Measurements from ENCODE around the gene UBE4B. TPM values are rescaled to one million over a fixed set of nuclear protein-coding genes. Genes with fewer than 3 reads are reported as not detected.
"Not testable (repeated sequence)": the region's sequence is repeated elsewhere in the genome, so short reads cannot be mapped to it uniquely, and the experiment has no call there.

UBE4B gene
- polyA plus RNA-seq, 3 donors, result 21.0 to 27.9 (median 27.3) TPM

- WGBS, 3 donors, result 84 to 89% (median 87%) methylated on average over 12 of the region's 12 CpGs
- H3K27ac ChIP-seq (ENCODE audit: low read depth, low read length), result no peak overlapping the region
Measured at GRCh38 chr1:10186331-10187025, 153.7 kb downstream of the UBE4B start.

GRCh38 chr1:10187026-10187334, 154.2 kb downstream of the UBE4B start:
- no peak overlapping the region for H3K27ac ChIP-seq (ENCODE audit: low read depth, low read length)
- WGBS, 3 donors, result 97 to 98% (median 97%) methylated on average over 4 of the region's 4 CpGs

DNA sequence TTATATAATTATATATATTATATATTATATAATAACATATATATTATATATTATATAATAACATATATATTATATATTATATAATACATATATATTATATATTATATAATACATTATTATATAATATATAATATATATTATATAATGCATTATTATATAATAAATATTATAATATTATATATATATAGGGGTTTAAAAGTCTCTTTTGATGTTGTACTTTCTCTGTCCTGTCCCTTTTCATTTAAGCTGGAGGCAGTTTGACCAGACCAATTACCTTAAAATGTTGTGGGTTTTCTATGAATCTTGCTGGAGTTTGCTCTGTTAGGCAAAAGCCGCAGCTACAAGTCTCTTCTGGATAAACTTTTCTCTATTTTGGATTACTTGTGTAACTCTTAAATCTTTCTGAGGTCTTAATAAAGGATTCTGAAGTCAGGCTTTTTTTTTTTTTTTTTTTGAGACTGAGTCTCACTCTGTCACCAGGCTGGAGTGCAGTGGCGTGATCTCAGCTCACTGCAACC, 155.4 kb downstream of the UBE4B start:
- H3K27ac ChIP-seq (ENCODE audit: low read depth, low read length), result no peak overlapping the region
- WGBS, 3 donors, result 94 to 96% (median 95%) methylated on average over 2 of the region's 2 CpGs

- no peak overlapping the region for H3K27ac ChIP-seq (ENCODE audit: low read depth, low read length)
- 56% methylated on average over 4 of the region's 4 CpGs for WGBS, 3 donors
Measured at GRCh38 chr1:10189659-10190058, 156.9 kb downstream of the UBE4B start.

- 82 to 90% (median 84%) methylated on average over 5 of the region's 5 CpGs for WGBS, 3 donors
- no peak overlapping the region for H3K27ac ChIP-seq (ENCODE audit: low read depth, low read length)
Measured at GRCh38 chr1:10192263-10192662, 159.5 kb downstream of the UBE4B start.

GRCh38 chr1:10193288-10193687, 160.5 kb downstream of the UBE4B start:
- WGBS, 3 donors, result 74 to 81% (median 77%) methylated on average over 6 of the region's 6 CpGs
- no peak overlapping the region for H3K27ac ChIP-seq (ENCODE audit: low read depth, low read length)

- H3K27ac ChIP-seq (ENCODE audit: low read depth, low read length), result no peak overlapping the region
- WGBS, 3 donors, result 82 to 96% (median 84%) methylated on average over 5 to 6 of the region's 6 CpGs
Measured at GRCh38 chr1:10195570-10195969, 162.8 kb downstream of the UBE4B start.

GRCh38 chr1:10196976-10197375, 164.2 kb downstream of the UBE4B start:
- 47 to 62% (median 52%) methylated on average over 3 of the region's 3 CpGs for WGBS, 3 donors

GRCh38 chr1:10200620-10201019, 167.9 kb downstream of the UBE4B start:
- 89 to 94% (median 94%) methylated on average over 4 of the region's 4 CpGs for WGBS, 3 donors
- no peak overlapping the region for H3K27ac ChIP-seq (ENCODE audit: low read depth, low read length)

More at GRCh38 chr1:10196976-10197375, 164.2 kb downstream of the UBE4B start:
- H3K27ac ChIP-seq (ENCODE audit: low read depth, low read length), result no peak overlapping the region

GRCh38 chr1:10204003-10204642, 171.4 kb downstream of the UBE4B start:
- WGBS, 3 donors, result 74 to 83% (median 76%) methylated on average over 7 of the region's 7 CpGs
- no peak overlapping the region for H3K27ac ChIP-seq (ENCODE audit: low read depth, low read length)

- 84 to 87% (median 85%) methylated on average over 14 of the region's 14 CpGs for WGBS, 3 donors
- not testable (repeated sequence) for H3K27ac ChIP-seq (ENCODE audit: low read depth, low read length)
Measured at GRCh38 chr1:10205206-10205605, 172.4 kb downstream of the UBE4B start.

DNA sequence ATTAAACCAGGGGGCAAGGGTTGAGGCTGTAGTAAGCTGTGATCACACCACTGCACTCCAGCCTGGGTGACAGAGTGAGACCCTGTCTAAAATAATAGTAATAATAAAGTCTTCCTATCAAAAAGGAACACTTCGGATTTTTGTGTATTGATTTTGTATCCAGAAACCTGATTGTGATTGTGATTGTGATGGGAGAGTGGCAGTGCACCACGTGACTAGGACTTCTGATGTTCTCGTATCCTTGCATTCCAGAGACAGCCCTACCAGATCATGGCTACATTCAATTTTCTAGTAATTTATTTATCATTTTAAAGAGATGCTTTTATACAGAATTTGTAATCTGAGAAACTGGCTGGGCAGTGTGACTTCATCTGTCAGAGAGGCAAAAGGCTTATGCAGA, 175.1 kb downstream of the UBE4B start:
- 85 to 96% (median 94%) methylated on average over 3 of the region's 3 CpGs for WGBS, 3 donors
- H3K27ac ChIP-seq (ENCODE audit: low read depth, low read length), result no peak overlapping the region

GRCh38 chr1:10208537-10208936, 175.8 kb downstream of the UBE4B start:
- 63 to 87% (median 69%) methylated on average over 11 of the region's 11 CpGs for WGBS, 3 donors
- H3K27ac ChIP-seq (ENCODE audit: low read depth, low read length), result no peak overlapping the region

DNA sequence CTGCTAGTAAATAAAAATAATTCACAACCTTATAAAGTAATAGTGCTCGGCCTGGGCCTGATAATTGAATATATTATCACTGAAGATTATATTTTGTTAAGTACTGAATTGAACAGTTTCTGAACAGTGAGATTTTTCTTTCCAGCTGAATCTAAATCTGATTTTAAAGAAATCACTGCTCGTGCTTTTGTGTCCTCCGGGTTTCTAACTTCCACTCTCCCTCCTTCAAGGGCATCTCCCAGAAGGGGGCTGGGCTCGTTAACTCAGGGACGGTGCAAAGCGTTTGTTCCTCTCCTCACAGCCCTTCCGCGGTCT, 176.8 kb downstream of the UBE4B start:
- 3 to 7% (median 4%) methylated on average over 8 of the region's 8 CpGs for WGBS, 3 donors
- peak overlapping the region; percentile 96 for H3K27ac ChIP-seq (ENCODE audit: low read depth, low read length)

- peak within 1 kb of the TSS; percentile 96 for H3K27ac ChIP-seq (ENCODE audit: low read depth, low read length)
- 0 to 1% (median 0%) methylated on average over 78 to 107 of the region's 107 CpGs for WGBS, 3 donors
Measured at GRCh38 chr1:10209905-10210810, 177.4 kb downstream of the UBE4B start, which contains the start of gene KIF1B. KIF1B (plus strand) TSS chr1:10210570; CDS start chr1:10232329, 21,759 bp downstream.

DNA sequence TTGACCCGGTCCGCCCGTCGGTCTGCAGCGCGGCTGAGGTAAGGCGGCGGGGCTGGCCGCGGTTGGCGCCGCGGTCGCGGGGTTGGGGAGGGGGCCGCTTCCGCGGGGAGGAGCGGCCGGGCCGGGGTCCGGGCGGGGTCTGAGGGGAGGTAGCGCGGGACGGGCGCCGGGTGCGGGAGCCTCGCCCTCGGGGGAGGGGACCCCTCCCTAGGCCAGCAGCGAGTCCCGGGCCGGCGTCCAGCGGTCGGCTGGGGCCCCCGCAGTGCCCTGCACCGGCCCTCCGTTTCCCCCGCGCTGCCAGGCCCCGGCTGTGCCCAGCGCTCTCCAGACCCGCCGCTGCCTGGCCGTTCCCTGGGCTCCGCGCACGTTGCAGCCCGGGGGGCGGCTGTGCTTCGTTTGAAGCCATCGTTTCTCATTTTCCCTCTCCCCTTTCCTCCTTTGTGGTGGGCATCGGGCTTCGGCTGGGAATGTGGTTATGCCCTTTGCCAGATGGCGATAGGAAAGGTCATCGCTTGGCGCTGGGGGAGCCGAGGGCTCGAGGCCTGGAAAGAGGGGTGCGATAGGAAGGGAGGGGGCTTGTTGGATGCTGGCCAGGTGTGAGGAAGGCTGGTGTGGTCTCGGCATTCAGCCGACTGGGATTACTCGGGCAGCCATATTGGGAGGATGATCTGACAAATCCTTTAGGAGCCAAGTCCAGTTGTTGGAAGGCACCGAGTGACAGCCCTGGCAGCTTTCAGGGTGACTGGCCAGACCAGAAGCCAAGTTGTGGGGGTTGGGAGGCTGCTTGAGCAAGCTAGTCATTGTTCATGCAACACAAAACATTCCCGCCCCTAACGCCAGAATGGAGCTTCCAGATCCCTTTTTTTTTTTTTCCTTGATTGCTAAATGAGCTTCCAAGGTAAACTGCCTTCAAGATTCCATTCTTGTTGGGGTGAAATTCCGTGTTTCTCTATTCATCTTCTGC, 178.4 kb downstream of the UBE4B start:
- 1 to 2% (median 2%) methylated on average over 45 to 67 of the region's 69 CpGs for WGBS, 3 donors
- H3K27ac ChIP-seq (ENCODE audit: low read depth, low read length), result peak overlapping the region; percentile 96

DNA sequence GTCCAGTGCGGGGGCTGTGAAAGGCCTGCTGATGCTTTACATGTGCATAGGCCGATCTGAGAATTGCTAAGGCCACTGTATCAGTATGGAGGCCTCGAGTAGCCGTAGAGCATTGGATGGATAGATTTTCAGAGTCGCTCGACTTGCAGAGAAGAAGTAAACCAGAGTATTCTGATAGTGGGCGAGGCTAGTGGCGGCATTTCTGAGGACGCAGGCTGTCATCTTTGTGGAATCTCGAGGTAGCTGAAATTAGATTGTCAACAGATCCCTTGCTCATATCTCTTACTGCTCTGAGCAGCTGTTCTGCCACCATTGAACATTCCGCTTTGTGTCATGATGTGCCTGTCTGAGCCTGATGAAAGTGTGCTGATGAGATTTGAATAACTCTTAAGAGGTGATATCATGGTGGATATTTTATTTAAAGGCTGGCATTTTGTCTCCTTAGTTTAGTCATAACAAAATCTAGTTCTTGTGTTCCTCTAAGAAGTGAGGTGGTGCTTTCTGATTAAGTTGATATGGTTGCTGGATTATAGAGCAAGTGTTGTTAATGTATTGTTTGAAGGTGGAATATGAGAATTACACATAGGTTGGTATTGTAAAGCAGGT, 179.2 kb downstream of the UBE4B start:
- WGBS, 3 donors, result 36 to 45% (median 38%) methylated on average over 11 of the region's 11 CpGs
- H3K27ac ChIP-seq (ENCODE audit: low read depth, low read length), result no peak overlapping the region

GRCh38 chr1:10212476-10212875, 179.7 kb downstream of the UBE4B start:
- WGBS, 3 donors, result 89 to 92% (median 92%) methylated on average over 1 of the region's 1 CpG
- H3K27ac ChIP-seq (ENCODE audit: low read depth, low read length), result no peak overlapping the region

All from adipose tissue (tissue), 3 donors.